Skeletal muscle satellite cell (primary cell): ENCODE measurements around the gene TNIK.

Experiments used
- H3K27me3 ChIP-seq: 2 replicates; pipeline ENCODE4 v1.7.0; 2013; ENCODE audit warnings: low read length; ENCODE audit not compliant: control insufficient read depth, insufficient read depth
- H3K36me3 ChIP-seq: 2 replicates; pipeline ENCODE4 v1.7.0; 2013; ENCODE audit warnings: mild to moderate bottlenecking, control low read depth, low read length; ENCODE audit not compliant: insufficient read depth
- H3K4me1 ChIP-seq: 2 replicates; pipeline ENCODE4 v1.7.0; 2013; ENCODE audit warnings: low read length; ENCODE audit not compliant: control insufficient read depth, insufficient read depth
- H3K4me2 ChIP-seq: 2 replicates; pipeline ENCODE4 v1.7.0; 2013; ENCODE audit warnings: mild to moderate bottlenecking, low read length
- H3K4me3 ChIP-seq: 2 replicates; pipeline ENCODE4 v1.7.0; 2013; ENCODE audit warnings: low read length
- H3K9ac ChIP-seq: 2 replicates; pipeline ENCODE4 v1.7.0; 2013; ENCODE audit warnings: mild to moderate bottlenecking, low read depth, low read length, moderate library complexity
- H3K9me3 ChIP-seq: replicated peaks from 2 replicates; pipeline ENCODE4 v1.7.0; 2013; ENCODE audit warnings: mild to moderate bottlenecking, control low read depth, low read length

Gene TNIK

DNA sequence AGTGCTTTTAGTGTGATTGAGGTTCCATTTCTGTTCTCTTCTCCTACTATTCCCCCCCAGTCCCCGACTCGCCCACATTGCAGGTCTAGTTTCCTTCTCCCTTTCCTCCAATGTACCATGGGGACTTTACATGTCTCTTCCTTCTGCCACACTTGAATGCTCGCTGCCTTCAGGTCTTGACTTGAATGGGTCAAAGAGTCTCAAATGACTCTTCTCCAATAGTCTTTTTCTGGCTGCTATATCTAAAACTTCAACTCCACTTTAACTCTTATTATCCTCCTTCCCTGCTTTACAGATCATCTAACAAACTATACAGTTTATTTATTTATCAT, 219.7 kb downstream of the TNIK start:
- Histone ChIP-seq H3K9ac (no peak overlapping the region), H3K27me3 (peaks cover 15% of the 10 kb centered on the region), H3K4me2 (no peak overlapping the region), H3K9me3 (no peaks in the 10 kb centered on the region), H3K36me3 (no peaks in the 10 kb centered on the region), H3K4me3 (no peak overlapping the region), H3K4me1 (no peaks in the 10 kb centered on the region)

DNA sequence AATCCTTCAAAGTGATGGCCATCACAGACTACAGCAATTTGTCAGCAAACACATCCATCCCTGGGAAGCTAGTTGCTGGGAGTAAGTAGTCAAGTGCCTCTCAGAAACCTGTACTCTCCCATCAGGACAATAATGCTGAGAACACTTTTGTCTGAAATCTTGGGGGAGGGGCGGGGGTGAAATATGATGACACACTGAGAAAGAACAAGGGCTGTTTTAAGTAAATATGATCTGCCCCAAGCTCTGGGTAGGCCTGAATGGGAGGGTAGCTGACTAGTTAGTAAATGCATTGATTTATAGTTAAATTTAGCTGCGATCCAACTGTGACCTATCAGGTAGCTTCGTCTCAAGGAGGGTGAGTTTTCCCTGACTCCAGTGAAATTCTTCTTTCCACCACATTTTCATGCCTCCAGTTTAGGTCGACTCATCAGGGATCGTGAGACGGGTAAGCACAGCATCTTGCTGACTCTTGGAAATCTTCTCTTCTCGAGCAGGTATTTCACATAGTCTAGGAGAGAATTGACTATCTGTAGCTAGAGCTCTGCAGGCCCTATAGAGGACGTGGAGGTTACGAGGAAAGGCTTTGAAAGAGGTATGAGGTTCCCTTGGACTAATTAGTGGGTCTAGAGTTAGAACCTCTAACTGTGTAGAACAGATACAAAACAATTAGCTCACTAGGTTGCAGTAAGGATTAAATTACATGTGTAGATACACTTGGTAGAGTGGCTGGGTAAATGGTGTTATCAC, 220.3 kb downstream of the TNIK start:
- H3K9me3 ChIP-seq = no peaks in the 10 kb centered on the region
- no peaks in the 10 kb centered on the region for H3K4me1 ChIP-seq
- peaks cover 15% of the 10 kb centered on the region for H3K27me3 ChIP-seq
- H3K9ac ChIP-seq = no peak overlapping the region
- no peaks in the 10 kb centered on the region for H3K36me3 ChIP-seq
- H3K4me3 ChIP-seq = no peak overlapping the region
- no peak overlapping the region for H3K4me2 ChIP-seq

DNA sequence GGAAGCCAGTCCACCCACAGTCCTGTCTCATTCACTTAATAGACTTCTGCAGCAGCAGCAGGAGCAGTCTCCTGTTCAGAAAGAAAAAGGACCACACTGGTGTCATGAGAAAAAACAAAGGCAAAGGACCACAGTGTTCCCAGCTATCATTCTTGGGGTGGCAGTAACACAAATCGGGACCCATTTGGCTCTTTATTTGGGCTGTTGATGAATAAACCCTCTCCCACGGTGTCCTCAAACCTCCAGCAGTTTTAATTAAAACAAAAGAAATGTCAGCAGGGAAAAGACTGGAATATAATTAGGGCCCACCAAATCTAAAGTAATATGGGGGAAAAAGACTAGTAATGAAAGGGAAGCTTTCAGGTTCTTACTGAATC, 223.2 kb downstream of the TNIK start:
- Histone ChIP-seq H3K9ac (no peak overlapping the region), H3K36me3 (no peaks in the 10 kb centered on the region), H3K4me1 (no peaks in the 10 kb centered on the region), H3K4me3 (no peak overlapping the region), H3K4me2 (no peak overlapping the region), H3K27me3 (peaks cover 19% of the 10 kb centered on the region), H3K9me3 (no peaks in the 10 kb centered on the region)

- Histone ChIP-seq H3K4me3 (no peak overlapping the region), H3K9me3 (no peaks in the 10 kb centered on the region), H3K27me3 (peaks cover 19% of the 10 kb centered on the region), H3K4me1 (no peaks in the 10 kb centered on the region), H3K4me2 (no peak overlapping the region), H3K36me3 (no peaks in the 10 kb centered on the region), H3K9ac (no peak overlapping the region)
Observed at GRCh38 chr3:171236265-171237008, 223.8 kb downstream of the TNIK start.

DNA sequence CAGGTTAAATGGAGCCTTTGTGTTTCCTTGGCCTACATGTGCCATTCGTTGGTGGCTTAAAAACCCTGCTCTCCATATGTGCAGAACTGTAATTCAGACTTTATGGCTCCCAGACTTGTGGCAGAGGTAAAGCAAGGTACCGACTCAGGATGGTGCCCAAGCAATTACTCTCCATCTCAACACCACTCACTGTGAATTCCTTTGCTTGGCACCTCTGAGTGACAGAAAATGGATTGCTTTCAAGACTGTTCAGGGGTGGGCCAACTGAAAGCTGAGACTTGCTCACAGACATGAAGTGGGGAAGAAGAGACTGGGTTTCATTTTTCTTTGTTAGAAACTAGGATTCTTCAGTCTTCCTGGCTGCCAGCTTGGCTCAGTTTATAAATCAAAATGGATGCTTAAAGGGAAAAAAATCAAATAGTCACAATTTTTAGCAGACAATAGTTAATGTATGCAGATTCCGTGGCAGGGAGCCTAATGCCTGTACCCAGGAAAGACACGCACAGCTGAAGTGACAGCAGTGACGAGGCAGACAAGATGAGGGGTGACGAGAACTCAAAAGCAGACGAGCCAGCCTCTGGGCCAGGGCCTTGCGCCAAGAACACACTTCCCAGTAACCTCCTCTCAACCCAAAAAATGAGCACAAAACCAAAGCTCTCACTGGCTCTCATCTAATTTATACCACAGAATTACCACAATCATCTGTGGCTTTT, 225.8 kb downstream of the TNIK start:
- H3K27me3 ChIP-seq = peaks cover 15% of the 10 kb centered on the region
- H3K9me3 ChIP-seq = no peaks in the 10 kb centered on the region
- no peaks in the 10 kb centered on the region for H3K4me1 ChIP-seq
- no peak overlapping the region for H3K4me3 ChIP-seq
- no peak overlapping the region for H3K9ac ChIP-seq
- H3K36me3 ChIP-seq = no peaks in the 10 kb centered on the region
- no peak overlapping the region for H3K4me2 ChIP-seq

GRCh38 chr3:171231361-171231760, 228.8 kb downstream of the TNIK start:
- H3K27me3 ChIP-seq = peaks cover 12% of the 10 kb centered on the region
- no peak overlapping the region for H3K9ac ChIP-seq
- H3K9me3 ChIP-seq = no peaks in the 10 kb centered on the region
- H3K4me2 ChIP-seq = no peak overlapping the region
- H3K4me3 ChIP-seq = no peak overlapping the region
- no peaks in the 10 kb centered on the region for H3K36me3 ChIP-seq
- no peaks in the 10 kb centered on the region for H3K4me1 ChIP-seq

DNA sequence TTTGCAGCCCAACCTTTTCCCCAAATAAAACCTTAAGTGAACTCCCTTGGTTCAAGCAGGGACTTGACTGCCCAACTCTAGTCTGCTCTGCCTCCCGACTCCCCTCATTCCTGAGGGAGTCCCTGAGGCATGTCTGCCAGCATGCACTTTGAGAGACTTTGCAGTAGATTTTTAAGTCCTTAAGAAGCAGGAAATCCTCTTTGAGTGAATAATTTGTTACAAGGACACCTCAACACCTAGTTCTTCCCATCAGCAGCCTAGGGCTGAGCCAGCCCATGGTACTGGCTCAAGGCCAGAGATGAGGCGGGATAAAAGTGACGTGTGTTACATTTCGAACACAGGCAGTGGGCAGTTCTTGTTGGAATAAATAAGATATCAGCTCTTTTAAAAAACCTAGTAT, 229.3 kb downstream of the TNIK start:
- Histone ChIP-seq H3K36me3 (no peaks in the 10 kb centered on the region), H3K9me3 (no peaks in the 10 kb centered on the region), H3K9ac (no peak overlapping the region), H3K4me3 (no peak overlapping the region), H3K4me1 (no peaks in the 10 kb centered on the region), H3K27me3 (peaks cover 9% of the 10 kb centered on the region), H3K4me2 (no peak overlapping the region)

DNA sequence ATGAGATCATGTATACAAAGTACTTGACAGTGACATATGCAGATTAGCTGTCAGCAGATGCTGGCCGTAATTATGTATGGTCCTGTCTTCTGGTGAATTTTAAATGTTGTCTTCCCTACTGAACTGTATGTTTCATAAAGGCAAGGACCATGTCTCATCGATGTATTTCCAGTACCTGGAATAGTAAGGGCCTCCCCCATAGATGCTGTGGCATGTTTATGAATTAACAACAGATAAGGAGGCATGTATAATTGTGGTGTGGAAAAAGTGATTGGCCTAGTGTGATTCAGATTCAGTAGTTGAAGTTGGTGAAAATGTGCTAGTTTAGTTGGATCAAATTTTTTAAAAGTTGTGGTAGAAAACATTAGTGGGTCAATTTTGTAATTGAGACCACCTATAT, 231.0 kb downstream of the TNIK start:
- H3K36me3 ChIP-seq = no peaks in the 10 kb centered on the region
- no peak overlapping the region for H3K4me2 ChIP-seq
- no peaks in the 10 kb centered on the region for H3K4me1 ChIP-seq
- no peak overlapping the region for H3K4me3 ChIP-seq
- H3K27me3 ChIP-seq = peaks cover 6% of the 10 kb centered on the region
- H3K9me3 ChIP-seq = peaks cover 3% of the 10 kb centered on the region
- no peak overlapping the region for H3K9ac ChIP-seq

DNA sequence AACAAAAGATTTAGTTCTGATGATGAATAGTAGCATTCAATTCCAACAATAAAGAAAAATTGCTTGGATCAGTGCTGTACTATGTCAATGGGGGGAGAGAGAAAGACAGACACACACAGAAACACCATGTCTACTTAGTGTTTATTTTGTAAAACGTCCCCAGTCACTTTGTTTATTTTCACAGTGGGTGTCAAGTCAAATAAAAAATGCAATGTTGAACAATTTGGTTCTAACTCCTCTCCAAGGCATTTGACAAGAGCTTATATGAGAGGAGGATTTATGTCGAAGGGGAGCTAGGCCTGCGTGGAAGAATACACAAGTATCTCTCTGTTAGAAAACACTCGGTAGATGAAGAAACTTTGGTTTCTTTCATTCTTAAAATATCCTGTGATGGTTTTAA, 232.0 kb downstream of the TNIK start:
- peaks cover 3% of the 10 kb centered on the region for H3K27me3 ChIP-seq
- no peaks in the 10 kb centered on the region for H3K4me1 ChIP-seq
- H3K36me3 ChIP-seq = no peaks in the 10 kb centered on the region
- H3K4me2 ChIP-seq = no peak overlapping the region
- peaks cover 3% of the 10 kb centered on the region for H3K9me3 ChIP-seq
- no peak overlapping the region for H3K9ac ChIP-seq
- H3K4me3 ChIP-seq = no peak overlapping the region

DNA sequence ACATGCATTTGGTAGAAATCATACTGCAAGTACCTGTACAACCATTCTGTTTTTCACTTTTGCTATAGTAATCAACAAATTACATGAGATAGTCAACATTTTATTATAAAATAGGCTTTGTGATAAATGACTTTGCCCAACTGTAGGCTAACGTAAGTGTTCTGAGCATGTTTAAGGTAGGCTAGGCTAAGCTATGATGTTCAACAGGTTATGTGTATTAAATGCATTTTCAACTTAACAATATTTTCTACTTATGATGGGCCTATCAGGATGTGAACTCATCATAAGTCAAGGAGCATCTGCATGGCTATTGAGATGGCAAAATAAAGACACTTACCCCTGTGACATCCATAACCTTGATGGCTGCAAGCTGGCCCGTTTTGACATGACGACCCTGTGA, 232.4 kb downstream of the TNIK start:
- peaks cover 3% of the 10 kb centered on the region for H3K27me3 ChIP-seq
- H3K9ac ChIP-seq = no peak overlapping the region
- no peaks in the 10 kb centered on the region for H3K36me3 ChIP-seq
- no peak overlapping the region for H3K4me3 ChIP-seq
- no peaks in the 10 kb centered on the region for H3K4me1 ChIP-seq
- peaks cover 3% of the 10 kb centered on the region for H3K9me3 ChIP-seq
- no peak overlapping the region for H3K4me2 ChIP-seq

DNA sequence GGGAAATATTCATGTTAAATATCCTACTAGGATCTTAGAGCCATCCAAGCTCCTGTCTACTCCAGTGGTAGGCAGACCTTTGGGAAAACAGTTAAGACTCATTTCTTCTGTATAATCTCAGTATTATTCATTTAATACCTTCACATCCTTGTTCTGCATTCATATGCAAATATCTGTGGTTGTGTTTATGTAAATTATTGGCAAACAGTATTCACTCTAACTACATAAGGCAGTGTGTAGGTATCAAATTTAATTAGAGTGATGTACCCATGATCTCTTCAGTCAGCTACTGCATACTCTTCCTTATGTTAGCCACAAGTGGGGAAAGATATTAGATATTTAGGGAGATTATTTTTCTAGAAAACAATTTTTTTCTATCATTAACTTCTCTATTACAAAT, 232.8 kb downstream of the TNIK start:
- H3K4me2 ChIP-seq = no peak overlapping the region
- H3K9me3 ChIP-seq = peaks cover 3% of the 10 kb centered on the region
- peaks cover 3% of the 10 kb centered on the region for H3K27me3 ChIP-seq
- no peak overlapping the region for H3K9ac ChIP-seq
- no peaks in the 10 kb centered on the region for H3K36me3 ChIP-seq
- H3K4me1 ChIP-seq = no peaks in the 10 kb centered on the region
- no peak overlapping the region for H3K4me3 ChIP-seq
